ENCODE results near the gene NDUFA8. TPM values are rescaled to one million over a fixed set of nuclear protein-coding genes. Genes with fewer than 3 reads are reported as not detected.

The NDUFA8 gene
- total RNA-seq, 1 experiment from 2014 or later = 60.7 TPM

GRCh38 chr9:122176916-122177315, 17.3 kb upstream of the NDUFA8 start:
- Mint-ChIP-seq H3K27me3 (ENCODE audit: low read depth) (peaks cover 12% of the 10 kb centered on the region), H3K27ac (no peak overlapping the region; a peak in 1 of 7 replicates), H3K4me3 (no peak overlapping the region), H3K36me3 (ENCODE audit: insufficient read depth in 1 of 3, low read depth in 3 of 3) (no peaks in the 10 kb centered on the region), H3K9me3 (no peaks in the 10 kb centered on the region), H3K4me1 (peaks cover 0 to 12% of the 10 kb centered on the region in 2 experiments; a peak in 1 of 4 replicates)
- Histone ChIP-seq H3K4me1 (ENCODE audit: insufficient read depth, low read length) (no peaks in the 10 kb centered on the region), H2BK15ac (ENCODE audit: low read depth, low read length) (no peak overlapping the region), H3K4ac (ENCODE audit: low read depth, low read length) (no peak overlapping the region), H3K56ac (ENCODE audit: insufficient read length, low read depth, low read length) (no peak overlapping the region), H3K79me2 (ENCODE audit: insufficient read depth, low read length) (no peaks in the 10 kb centered on the region), H3K23ac (ENCODE audit: insufficient read length, low read depth, low read length) (no peak overlapping the region), H3K18ac (ENCODE audit: insufficient read length, low read depth, low read length) (no peak overlapping the region), H3K9me3 (ENCODE audit: control insufficient read depth, low read depth, low read length) (no peaks in the 10 kb centered on the region), H2BK20ac (ENCODE audit: low read depth, low read length, poor library complexity, severe bottlenecking) (no peak overlapping the region), H2BK5ac (ENCODE audit: insufficient read length, low read length) (no peak overlapping the region), H4K91ac (ENCODE audit: insufficient read length, low read depth, low read length) (no peak overlapping the region), H2AFZ (ENCODE audit: low read length) (no peak overlapping the region), H3K4me2 (ENCODE audit: insufficient read depth, insufficient read length, low read length) (no peak overlapping the region), H3T11ph (ENCODE audit: low read length) (no peak overlapping the region), H3K23me2 (ENCODE audit: insufficient read length, low read depth, low read length, poor library complexity, severe bottlenecking) (no peaks in the 10 kb centered on the region), H3K79me1 (ENCODE audit: insufficient read depth, low read depth, low read length, poor library complexity, severe bottlenecking) (no peaks in the 10 kb centered on the region), H3K9ac (ENCODE audit: extremely low read depth, insufficient read length, low read length) (no peak overlapping the region), H3K27ac (ENCODE audit: insufficient read length, low read depth, low read length) (no peak overlapping the region), H4K5ac (ENCODE audit: insufficient read length, low read depth, low read length) (no peak overlapping the region), H4K8ac (replicated peaks; ENCODE audit: insufficient read length, low read depth, low read length) (no peak overlapping the region), H2BK120ac (ENCODE audit: low read depth, low read length, poor library complexity, severe bottlenecking) (no peak overlapping the region), H4K20me1 (ENCODE audit: control insufficient read depth, insufficient read depth, insufficient read length) (no peaks in the 10 kb centered on the region), H3K14ac (ENCODE audit: insufficient read depth, low read length) (no peak overlapping the region), H2BK12ac (ENCODE audit: insufficient read length, low read depth, low read length) (no peak overlapping the region), H3K27me3 (ENCODE audit: insufficient read depth, low read length) (no peaks in the 10 kb centered on the region), H2AK5ac (ENCODE audit: insufficient read length, low read length) (no peak overlapping the region)
- no CpG with 5 or more reads among the region's 2 CpGs for WGBS (ENCODE audit: extremely low coverage, insufficient read length, low lambda C conversion rate)
- no peak for TF ChIP-seq CTCF (conservative IDR thresholded peaks at IDR 0.05)
- peak; percentile 13 for DNase-seq

Data from H9 (cell line).